Fibroblast of lung (primary cell): ENCODE data around the gene ZGPAT.

ENCODE experiments used
- EZH2 ChIP-seq: IDR thresholded peaks from 2 replicates; pipeline ENCODE4 v1.5.1; 2012; ENCODE audit warnings: low read length, control low read depth, mild to moderate bottlenecking; ENCODE audit errors: missing control alignments
- TF ChIP-seq, protein P1 (sequence below), 2 donors: IDR thresholded peaks in 1 of 2; conservative IDR thresholded peaks in 1 of 2; 1 replicate in 1 of 2; 2 replicates in 1 of 2; pipeline ENCODE4 v1.5.1; 2011 to 2012; ENCODE audit warnings: low read length in 2 of 2, control low read depth in 1 of 2, inconsistent platforms in 1 of 2, low read depth in 1 of 2, mild to moderate bottlenecking in 1 of 2

- no peak for TF ChIP-seq EZH2
- TF ChIP-seq, protein P1, sequence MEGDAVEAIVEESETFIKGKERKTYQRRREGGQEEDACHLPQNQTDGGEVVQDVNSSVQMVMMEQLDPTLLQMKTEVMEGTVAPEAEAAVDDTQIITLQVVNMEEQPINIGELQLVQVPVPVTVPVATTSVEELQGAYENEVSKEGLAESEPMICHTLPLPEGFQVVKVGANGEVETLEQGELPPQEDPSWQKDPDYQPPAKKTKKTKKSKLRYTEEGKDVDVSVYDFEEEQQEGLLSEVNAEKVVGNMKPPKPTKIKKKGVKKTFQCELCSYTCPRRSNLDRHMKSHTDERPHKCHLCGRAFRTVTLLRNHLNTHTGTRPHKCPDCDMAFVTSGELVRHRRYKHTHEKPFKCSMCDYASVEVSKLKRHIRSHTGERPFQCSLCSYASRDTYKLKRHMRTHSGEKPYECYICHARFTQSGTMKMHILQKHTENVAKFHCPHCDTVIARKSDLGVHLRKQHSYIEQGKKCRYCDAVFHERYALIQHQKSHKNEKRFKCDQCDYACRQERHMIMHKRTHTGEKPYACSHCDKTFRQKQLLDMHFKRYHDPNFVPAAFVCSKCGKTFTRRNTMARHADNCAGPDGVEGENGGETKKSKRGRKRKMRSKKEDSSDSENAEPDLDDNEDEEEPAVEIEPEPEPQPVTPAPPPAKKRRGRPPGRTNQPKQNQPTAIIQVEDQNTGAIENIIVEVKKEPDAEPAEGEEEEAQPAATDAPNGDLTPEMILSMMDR (conservative IDR thresholded peaks at IDR 0.05 in 1 of 2, IDR thresholded peaks at IDR 0.05 in 1 of 2; ENCODE audit: low read depth in 1 of 2, low read length in 2 of 2): no peak
Measured at GRCh38 chr20:63690898-63691710, 16.7 kb upstream of the ZGPAT start.
